Activated T-cell treated with anti-CD3 and anti-CD28 coated beads for 4 hours (primary cell): ENCODE data around the gene S100Z.
A peak's percentile ranks its signal among the peaks of the same experiment; 100 is the strongest.
"Not testable (repeated sequence)": the region's sequence is repeated elsewhere in the genome, so short reads cannot be mapped to it uniquely, and the experiment has no call there.

Source experiments
- DNase-seq: peaks from one replicate; pipeline ENCODE4 v3.0.0-alpha.2; 2020

Gene S100Z

GRCh38 chr5:76849419-76850291 lies at the start of gene S100Z:
S100Z (plus strand) TSS chr5:76850014; CDS start chr5:76875360, 25,346 bp downstream.
- no peak for DNase-seq

DNA sequence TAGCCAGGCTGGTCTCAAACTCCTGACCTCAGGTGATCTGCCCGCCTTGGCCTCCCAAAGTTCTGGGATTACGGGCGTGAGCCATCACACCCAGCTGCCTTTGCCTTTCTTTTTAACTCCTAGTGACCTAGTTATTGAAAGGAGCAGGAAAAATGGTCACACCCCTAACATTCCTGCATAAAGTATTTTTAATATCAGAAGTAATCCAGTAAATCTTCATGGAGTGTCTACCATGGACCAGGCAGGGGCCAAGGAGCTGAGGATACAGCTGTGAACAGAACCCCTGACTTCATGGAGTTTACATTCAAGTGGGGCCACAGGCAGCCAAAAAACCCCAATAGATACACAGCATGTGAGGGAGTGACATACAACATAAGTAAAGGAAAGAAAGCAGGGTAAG lies 49.2 kb upstream of the S100Z start:
- no peak for DNase-seq

DNA sequence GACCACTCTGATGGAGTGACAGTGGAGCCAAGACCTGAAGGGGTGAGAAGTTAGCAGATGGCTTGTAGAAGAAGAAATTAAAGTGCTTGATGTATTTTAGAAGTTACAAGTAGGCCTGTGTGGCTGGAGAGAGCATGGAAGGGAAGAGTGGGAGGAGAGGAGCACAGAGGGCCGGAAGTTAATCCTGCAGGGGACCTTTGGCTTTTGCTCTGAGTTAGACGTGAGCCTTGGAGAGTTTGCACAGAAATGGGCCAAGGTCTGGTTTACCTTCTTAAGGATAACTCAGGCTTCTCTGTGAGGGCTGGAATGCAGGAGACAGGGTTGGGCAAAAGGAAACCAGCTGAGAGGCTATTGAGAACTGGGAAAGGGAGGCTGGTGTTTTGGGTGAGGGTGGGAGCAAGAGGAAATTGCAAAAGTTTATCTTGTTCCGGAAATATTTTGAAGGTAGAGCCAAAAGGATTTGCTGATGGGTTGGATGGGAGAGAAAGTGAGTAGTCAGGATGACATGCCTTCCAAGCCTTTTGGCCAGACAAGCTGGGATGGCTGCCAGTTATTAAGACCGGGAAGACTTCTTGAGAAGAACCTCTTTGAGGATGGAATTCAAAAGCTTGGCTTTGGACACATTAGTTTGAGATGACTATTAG lies 48.5 kb upstream of the S100Z start:
- no peak for DNase-seq

GRCh38 chr5:76801803-76802195 lies 48.0 kb upstream of the S100Z start:
- DNase-seq, result no peak

GRCh38 chr5:76804266-76804665 lies 45.5 kb upstream of the S100Z start:
- no peak for DNase-seq

DNA sequence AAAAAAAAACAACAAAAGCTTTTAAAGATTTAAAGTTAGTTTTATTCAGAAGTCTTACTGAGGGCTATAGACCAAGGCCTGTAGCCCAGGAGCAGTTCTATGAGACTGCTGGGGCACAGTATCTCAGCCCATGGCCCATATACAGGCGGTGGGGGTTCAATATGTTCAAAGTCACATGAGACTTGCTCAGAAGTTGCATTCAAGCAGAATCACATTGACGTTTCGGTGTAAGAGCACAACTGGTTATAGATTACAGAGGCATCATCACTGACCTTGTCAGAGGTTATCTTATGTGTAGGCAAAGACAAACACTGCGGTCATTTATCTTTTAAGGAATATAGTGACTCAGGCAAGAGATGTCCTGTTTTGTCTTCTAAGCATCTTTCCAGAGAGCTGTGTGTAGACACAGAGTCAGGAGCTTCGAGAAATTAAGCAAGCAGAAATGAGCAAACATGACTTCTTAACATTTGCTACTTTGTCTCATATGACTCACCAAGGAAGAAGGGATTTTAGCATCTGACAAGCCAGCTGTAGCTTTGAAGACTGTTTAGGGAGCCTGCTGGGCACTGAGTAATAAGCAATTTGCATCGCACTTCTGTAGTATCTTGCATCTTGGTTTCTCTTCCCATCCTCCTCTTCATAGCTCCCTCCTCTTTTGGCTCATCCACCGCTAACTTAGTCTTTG lies 43.9 kb upstream of the S100Z start:
- DNase-seq, result no peak

- no peak for DNase-seq
Observed at GRCh38 chr5:76807296-76807695, 42.5 kb upstream of the S100Z start.

GRCh38 chr5:76808141-76808691 lies 41.6 kb upstream of the S100Z start:
- no peak for DNase-seq

DNA sequence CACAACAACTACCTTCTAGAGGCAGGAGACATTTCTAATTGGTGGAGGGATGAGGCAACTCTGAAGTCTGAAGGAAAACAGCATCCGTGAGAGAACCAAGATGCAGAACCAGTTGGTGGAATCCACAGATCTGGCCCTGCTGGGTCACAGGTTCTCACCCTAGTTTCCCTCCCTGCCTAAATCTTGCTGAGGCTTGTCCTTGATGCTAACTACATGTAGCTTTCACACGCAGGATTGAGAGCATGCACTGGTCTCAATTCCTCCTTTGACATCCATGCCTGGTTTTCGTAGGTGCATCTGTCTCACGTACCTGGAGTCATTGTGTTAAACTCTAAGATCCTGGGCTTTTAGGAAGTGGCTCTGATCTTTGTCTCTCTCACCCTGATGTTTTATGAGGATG lies 40.7 kb upstream of the S100Z start:
- no peak for DNase-seq

DNA sequence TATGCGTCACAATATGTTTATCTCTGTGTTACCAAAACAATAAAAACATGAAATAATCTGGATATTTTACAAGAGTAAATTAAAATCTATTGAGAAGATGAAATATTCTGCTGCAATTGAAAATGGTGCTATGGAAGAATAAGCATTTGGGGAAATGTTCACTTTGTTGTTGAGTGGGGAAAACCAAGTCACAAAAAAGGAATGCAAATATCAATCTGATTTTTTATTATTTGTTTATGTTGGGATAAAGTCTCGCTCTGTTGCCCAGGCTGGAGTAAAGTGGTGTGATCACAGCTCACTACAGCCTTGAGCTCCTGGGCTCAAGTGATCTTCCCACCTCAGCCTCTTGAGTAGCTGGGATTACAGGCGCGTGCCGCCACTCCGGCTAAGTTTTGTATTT lies 39.6 kb upstream of the S100Z start:
- no peak for DNase-seq

GRCh38 chr5:76811214-76811613 lies 38.6 kb upstream of the S100Z start:
- no peak for DNase-seq

GRCh38 chr5:76812209-76812608 lies 37.6 kb upstream of the S100Z start:
- DNase-seq, result not testable (repeated sequence)

GRCh38 chr5:76813982-76814562 lies 35.7 kb upstream of the S100Z start:
- no peak for DNase-seq

DNA sequence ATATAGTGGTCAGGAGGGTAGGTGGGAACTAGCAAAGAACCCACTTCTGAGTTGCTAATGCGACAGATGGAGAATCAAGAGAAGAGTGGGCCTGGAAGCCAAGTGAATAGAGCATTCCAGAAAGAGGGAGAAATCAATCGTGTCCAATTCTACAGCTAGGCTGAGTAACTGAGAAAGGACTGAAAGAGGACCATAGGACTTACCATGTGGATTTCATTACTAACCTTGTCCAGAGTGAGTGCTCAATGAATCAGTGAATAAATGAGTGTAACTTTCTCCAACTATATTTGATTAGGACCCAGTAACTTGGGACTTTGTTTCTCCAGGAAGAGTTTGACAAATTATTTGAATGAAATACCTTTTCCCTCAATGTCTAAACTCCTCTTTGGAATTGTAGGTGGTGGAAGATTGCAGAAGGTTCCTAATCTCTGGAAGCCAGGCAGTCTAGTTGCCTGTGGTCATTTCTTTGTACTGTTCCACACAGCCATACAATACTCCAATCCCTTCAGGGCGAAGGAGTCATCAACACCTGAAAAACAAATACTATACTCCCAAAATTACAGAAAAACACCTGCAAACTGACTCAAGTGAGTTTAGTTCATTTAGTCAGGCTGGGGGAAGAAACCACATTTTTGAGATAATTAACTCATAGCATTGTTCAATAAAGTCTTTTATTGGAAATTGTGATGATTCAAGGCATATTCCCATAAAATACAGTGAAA lies 33.5 kb upstream of the S100Z start:
- DNase-seq, result no peak

DNA sequence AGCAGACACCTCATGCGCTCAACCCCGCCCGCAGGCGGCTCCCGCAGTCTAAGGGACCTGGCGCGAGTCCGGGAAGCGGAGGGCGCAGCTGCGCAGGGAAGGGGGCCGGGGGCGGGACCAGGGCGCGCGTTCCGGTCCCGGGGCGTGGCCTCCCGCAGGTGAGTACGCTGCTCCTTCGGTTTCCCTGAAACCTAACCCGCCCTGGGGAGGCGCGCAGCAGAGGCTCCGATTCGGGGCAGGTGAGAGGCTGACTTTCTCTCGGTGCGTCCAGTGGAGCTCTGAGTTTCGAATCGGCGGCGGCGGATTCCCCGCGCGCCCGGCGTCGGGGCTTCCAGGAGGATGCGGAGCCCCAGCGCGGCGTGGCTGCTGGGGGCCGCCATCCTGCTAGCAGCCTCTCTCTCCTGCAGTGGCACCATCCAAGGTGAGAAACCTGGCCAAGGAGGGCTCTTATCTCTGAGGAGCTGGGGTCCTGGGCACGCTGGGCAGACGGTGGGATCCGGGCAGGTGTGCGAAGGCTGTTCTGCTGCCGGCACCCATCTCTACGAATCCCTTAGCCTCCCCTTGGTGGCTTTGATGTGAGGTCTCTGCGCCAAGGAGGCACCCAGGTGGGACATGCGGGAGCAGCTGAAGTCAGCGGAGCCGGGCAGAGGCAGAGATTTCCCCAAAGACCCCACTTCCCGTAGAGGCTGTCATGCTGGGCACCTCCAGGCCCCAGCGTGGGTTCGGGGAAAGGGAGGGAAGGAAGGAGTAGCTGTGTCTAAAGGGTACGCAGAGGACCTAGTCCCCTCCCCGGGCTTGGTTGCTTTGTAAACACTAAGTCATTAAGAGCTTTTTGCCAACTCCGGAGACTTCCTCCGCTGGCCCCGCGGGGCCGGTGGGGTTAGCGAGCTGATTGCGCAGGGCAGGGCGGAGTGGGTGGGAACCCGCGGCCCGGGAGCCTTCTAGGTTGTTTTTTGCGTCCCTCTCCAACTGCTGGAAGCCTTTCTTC lies 30.7 kb upstream of the S100Z start, which contains the start of gene F2RL1:
Gene F2RL1, plus strand, starts transcription at position 187 of the 988 bp plus-strand sequence. Its CDS starts 153 bp downstream, at position 340.
- peak; percentile 53 for DNase-seq

GRCh38 chr5:76819851-76820525 lies 29.8 kb upstream of the S100Z start:
- DNase-seq, result no peak

DNA sequence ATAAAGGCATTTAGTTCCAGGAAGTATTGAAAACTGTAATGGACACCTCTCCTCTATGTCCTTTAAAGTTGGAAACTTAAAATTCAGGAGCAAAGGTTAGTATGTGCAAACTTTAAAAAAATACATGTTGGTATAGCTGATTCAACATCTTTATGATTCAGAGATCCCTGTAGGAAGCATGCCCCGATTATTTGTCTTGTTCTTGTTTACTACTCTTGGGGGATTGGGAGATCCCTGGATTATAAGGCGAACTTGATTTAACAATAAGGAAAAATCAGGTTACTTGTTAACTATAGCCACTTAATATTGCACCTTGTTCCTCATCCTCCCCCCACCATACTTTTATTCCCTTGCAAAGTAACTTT lies 29.3 kb upstream of the S100Z start:
- DNase-seq, result no peak

GRCh38 chr5:76821136-76821535 lies 28.7 kb upstream of the S100Z start:
- no peak for DNase-seq

DNA sequence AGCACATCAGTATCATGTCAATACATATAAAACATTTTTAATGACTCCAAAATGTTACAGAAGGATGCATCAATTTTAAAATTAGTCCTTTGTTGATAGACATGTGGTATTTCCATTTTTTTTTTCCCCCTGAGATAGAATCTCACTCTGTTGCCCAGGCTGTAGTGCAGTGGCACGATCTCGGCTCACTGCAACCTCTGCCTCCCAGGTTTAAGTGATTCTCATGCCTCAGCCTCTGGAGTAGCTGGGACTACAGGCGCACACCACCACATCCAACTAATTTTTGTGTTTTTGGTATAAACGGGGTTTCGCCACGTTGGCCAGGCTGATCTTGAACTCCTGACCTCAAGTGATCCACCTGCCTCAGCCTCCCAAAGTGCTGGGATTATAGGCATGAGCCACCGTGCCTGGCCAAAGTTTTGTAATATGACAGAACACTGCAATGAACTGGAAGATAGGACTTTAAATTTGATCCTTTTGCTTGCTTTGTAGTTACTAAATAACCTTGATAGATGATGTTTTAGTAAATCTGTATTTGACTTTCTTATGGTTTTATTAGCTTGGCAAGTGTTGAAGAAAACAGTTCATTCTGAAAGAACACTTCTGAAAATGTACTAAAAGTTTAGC lies 27.6 kb upstream of the S100Z start:
- DNase-seq, result not testable (repeated sequence)

DNA sequence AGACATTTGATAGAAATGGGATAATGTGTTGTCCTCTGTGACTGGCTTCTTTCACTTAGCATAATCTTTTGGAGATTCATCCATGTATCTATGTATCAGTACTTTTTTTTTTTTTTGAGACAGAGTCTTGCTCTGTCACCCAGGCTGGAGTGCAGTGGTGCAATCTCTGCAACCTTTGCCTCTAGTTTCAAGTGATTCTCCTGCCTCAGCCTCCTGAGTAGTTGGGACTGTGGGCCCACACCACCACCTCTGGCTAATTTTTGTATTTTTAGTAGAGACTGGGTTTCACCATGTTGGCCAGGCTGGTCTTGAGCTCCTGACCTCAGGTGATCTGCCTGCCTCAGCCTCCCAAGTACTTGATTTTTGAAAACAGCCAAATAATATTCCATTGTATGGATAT lies 23.4 kb upstream of the S100Z start:
- DNase-seq, result not testable (repeated sequence)
